Heart left ventricle (tissue), 16 donors: ENCODE measurements around the gene GOLGA3. TPM values are rescaled to one million over a fixed set of nuclear protein-coding genes. Genes with fewer than 3 reads are reported as not detected.
"Not testable (repeated sequence)": the region's sequence is repeated elsewhere in the genome, so short reads cannot be mapped to it uniquely, and the experiment has no call there.

Experiments used
- ATAC-seq, 4 donors: fragments of 200-7000 bp; cut with Tn5 transposase; one replicate each; pipeline ENCODE4 v1.9.1; 2020 to 2022; ENCODE audit warnings: moderate library complexity in 4 of 4, mild to moderate bottlenecking in 3 of 4, moderate number of reproducible peaks in 1 of 4
- DNase-seq, 5 donors: peaks; one replicate each; pipeline ENCODE4 v3.0.0-alpha.2; 2020
- H3K27ac ChIP-seq, 12 donors: fragments of 200-600 bp; sonication (generic) in 4 of 12; one replicate each; pipeline versions ENCODE4 v1.5.0 to v1.8.0; 2016 to 2022; ENCODE audit warnings: mild to moderate bottlenecking in 2 of 12
- H3K27me3 ChIP-seq, 9 donors: fragments of 200-600 bp; sonication (generic) in 2 of 9; one replicate each; pipeline versions ENCODE4 v1.5.1 to v1.8.0; 2016 to 2022; ENCODE audit warnings: mild to moderate bottlenecking in 3 of 9
- H3K36me3 ChIP-seq, 9 donors: fragments of 200-600 bp; sonication (generic) in 2 of 9; one replicate each; pipeline versions ENCODE4 v1.5.0 to v1.8.0; 2018 to 2022; ENCODE audit warnings: mild to moderate bottlenecking in 2 of 9
- H3K4me1 ChIP-seq, 12 donors: fragments of 200-600 bp; sonication (generic) in 4 of 12; one replicate each; pipeline versions ENCODE4 v1.5.0 to v1.8.0; 2016 to 2022; ENCODE audit warnings: mild to moderate bottlenecking in 3 of 12
- H3K4me3 ChIP-seq, 12 donors: fragments of 200-600 bp; sonication (generic) in 4 of 12; one replicate each; pipeline versions ENCODE4 v1.5.0 to v1.8.0; 2017 to 2022; ENCODE audit warnings: mild to moderate bottlenecking in 9 of 12, moderate library complexity in 4 of 12
- H3K9me3 ChIP-seq, 12 donors: fragments of 200-600 bp; sonication (generic) in 4 of 12; one replicate each; pipeline versions ENCODE4 v1.5.0 to v1.8.0; 2016 to 2022; ENCODE audit warnings: mild to moderate bottlenecking in 1 of 12
- POLR2A ChIP-seq, 2 donors: fragments of 450-650 bp; IDR thresholded peaks; one replicate each; pipeline ENCODE4 v1.6.1; 2017; ENCODE audit warnings: antibody characterized with exemption in 2 of 2, mild to moderate bottlenecking in 2 of 2, moderate library complexity in 2 of 2
- WGBS, 4 donors: extraction: QIAGEN DNeasy Blood & Tissue Kit in 2 of 4; methylation state at CpG; one replicate each; pipeline versions ENCODE4 v1.1.5 to v1.1.7; 2013 to 2018; 5-methylcytosine and 5-hydroxymethylcytosine counted together
- intact Hi-C, 10 donors: fragments of 100-400 bp; cut with DNase I; formaldehyde crosslinking; loops; one replicate each; pipeline versions ENCODE4 v1.11.1 to v1.14.2; 2022
- polyA plus RNA-seq, 2 donors: library from polyadenylated mRNA; stranded (reverse); fragments of 200-250 nt; gene quantifications; one replicate each; pipeline ENCODE4 v1.2.3, GENCODE V29; 2013
- total RNA-seq, 9 donors: library from RNA; depleted of rRNA in 2 of 9; stranded (reverse); fragments of >200 nt in 2 of 9; fragmentation: NEBNext Ultra II Directional in 3 of 9; extraction: Animal tissue kit (Norgen Biotek cat#: 25700) in 3 of 9; gene quantifications; one replicate each; pipeline versions ENCODE4 v1.1.0 to v1.2.4, GENCODE V29; 2016 to 2023
- TF ChIP-seq, protein P1 (sequence below), 12 donors: fragments of 200-600 bp; sonication (generic) in 4 of 12; IDR thresholded peaks; one replicate each; pipeline versions ENCODE4 v1.5.0 to v1.8.0; 2018 to 2022; ENCODE audit warnings: antibody characterized with exemption in 12 of 12, mild to moderate bottlenecking in 5 of 12
- donor health status: ischemic (EF 13 %, LVEDD 7.1; RV severe dilation, severe dysfunction).
- donor health status: healthy with polysubstance abuse.
- donor health status: DM: no; HTN: yes; CAD: no.
- donor health status: DM: no; HTN: no; CAD: no.
- donor health status: ischemic (EF 25% LVEDD 6.9; RV normal size, moderate dysfunction).
- donor health status: ischemic (EF 25% LVEDD 5.7; RV mildly dilated, moderate dysfunction).
- donor health status: healthy.
- donor health status: DM: yes; HTN: yes; CAD: no.
- donor health status: ischemic (EF 35%, LVEDD 5.7; RV mildly dilated, moderate dysfunction).
- donor health status: nonischemic (EF 11% LVEDD 7.7; RV severe dilation, severe dysfunction).
- donor health status: DM: yes; HTN: yes; CAD: no.
- donor health status: PGD.
- donor health status: ischemic (EF 29% LVEDD 5.4; RV normal size, mild dysfunction).
- donor health status: nonischemic (EF 23%, LVEDD 6.1; RV moderate dilation, normal function).

The GOLGA3 gene
- total and polyA plus RNA-seq, 11 donors: 12.0 to 46.2 (median 34.3) TPM

DNA sequence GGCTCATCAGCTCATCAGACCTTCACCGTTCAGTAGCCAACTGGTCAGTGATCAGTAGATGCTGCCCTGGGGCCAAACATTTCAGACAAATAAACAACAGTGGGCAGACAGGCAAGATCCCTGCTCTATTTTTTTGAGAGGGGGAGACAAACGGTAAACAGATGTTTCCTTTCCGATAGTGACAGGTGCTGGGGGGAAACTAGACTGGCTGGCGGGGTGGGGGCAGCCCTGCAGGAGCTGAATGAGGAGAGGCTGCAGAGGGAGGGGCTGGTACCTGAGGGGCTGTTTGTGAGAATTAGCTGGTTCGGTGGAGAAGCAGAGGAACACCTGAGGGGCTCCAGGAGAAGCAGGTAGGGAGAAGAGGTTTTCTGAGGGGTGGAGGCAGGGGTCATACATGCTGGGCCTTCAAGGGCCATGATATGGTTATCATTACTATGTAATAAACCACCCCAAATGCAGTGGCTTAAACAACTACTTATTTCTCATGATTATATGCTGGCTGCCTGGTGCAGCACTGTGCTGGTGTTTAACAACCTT is 8.2 kb upstream of the GOLGA3 start:
- Histone ChIP-seq H3K9me3 (no peaks in the 10 kb centered on the region), H3K27me3 (no peaks in the 10 kb centered on the region), H3K4me3 (no peak overlapping the region), H3K4me1 (peaks cover 0 to 7% (median 0%) of the 10 kb centered on the region in 12 donors), H3K27ac (peak overlapping the region in 1 of 12 donors; percentile 56), H3K36me3 (peaks cover 0 to 56% (median 37%) of the 10 kb centered on the region in 9 donors)
- DNase-seq (no peak), ATAC-seq (no peak)
- WGBS, 4 donors: 66 to 78% (median 68%) methylated on average over 5 of the region's 5 CpGs
- intact Hi-C loops: no loop called here
- TF ChIP-seq, protein P1, sequence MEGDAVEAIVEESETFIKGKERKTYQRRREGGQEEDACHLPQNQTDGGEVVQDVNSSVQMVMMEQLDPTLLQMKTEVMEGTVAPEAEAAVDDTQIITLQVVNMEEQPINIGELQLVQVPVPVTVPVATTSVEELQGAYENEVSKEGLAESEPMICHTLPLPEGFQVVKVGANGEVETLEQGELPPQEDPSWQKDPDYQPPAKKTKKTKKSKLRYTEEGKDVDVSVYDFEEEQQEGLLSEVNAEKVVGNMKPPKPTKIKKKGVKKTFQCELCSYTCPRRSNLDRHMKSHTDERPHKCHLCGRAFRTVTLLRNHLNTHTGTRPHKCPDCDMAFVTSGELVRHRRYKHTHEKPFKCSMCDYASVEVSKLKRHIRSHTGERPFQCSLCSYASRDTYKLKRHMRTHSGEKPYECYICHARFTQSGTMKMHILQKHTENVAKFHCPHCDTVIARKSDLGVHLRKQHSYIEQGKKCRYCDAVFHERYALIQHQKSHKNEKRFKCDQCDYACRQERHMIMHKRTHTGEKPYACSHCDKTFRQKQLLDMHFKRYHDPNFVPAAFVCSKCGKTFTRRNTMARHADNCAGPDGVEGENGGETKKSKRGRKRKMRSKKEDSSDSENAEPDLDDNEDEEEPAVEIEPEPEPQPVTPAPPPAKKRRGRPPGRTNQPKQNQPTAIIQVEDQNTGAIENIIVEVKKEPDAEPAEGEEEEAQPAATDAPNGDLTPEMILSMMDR (IDR thresholded peaks at IDR 0.05): no peak
- TF ChIP-seq POLR2A (IDR thresholded peaks at IDR 0.05): no peak

DNA sequence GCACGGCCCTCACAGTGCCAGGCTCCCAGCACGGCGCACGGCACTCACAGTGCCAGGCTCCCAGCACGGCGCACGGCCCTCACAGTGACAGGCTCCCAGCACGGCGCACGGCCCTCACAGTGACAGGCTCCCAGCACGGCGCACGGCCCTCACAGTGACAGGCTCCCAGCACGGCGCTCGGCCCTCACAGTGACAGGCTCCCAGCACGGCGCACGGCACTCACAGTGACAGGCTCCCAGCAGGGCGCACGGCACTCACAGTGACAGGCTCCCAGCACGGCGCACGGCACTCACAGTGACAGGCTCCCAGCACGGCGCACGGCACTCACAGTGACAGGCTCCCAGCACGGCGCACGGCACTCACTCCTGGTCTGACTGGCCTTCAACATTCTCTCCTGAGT is 7.6 kb upstream of the GOLGA3 start:
- not testable (repeated sequence) for H3K27ac ChIP-seq

DNA sequence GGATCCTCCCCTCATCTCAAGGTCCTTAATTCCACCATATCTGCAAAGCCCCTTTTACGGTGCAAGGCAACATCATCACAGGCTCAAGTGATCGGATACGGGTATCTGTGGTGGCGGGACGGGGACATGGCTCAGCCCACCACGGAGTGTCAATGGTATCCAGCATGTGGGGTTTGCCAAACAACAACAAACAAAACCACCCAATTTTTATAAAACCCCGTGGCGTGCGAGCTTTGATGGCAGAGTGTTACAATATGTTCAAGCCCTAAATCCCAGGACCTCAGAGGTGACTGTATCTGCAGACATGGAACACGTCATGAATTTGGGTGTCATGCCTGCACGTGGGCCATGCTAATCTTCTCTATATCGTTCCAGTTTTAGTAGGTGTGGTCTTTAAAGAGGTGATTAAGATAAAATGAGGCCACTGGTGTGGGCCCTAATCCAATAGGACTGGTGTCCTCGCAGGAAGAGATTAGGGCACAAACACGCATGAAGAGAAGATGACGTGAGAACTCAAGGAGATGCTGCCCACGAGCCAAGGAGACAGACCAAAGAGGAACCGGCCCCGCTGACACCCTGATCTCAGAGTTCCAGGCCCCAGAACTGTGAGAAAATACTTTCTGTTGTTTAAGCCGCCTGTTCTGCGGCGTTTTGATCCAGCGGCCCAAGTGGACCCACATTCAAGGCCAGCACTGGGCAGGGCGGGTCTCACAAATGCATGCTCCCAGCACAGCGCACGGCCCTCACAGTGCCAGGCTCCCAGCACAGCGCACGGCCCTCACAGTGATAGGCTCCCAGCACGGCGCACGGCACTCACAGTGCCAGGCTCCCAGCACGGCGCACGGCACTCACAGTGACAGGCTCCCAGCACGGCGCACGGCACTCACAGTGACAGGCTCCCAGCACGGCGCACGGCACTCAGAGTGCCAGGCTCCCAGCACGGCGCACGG is 6.7 kb upstream of the GOLGA3 start:
- peaks cover 0 to 7% (median 0%) of the 10 kb centered on the region in 12 donors for H3K4me1 ChIP-seq
- intact Hi-C loops: no loop called here
- H3K9me3 ChIP-seq: no peaks in the 10 kb centered on the region
- TF ChIP-seq, protein P1 (IDR thresholded peaks at IDR 0.05): no peak
- TF ChIP-seq POLR2A (IDR thresholded peaks at IDR 0.05): no peak
- no peak overlapping the region for H3K4me3 ChIP-seq
- no peaks in the 10 kb centered on the region for H3K27me3 ChIP-seq
- ATAC-seq: no peak
- peaks cover 0 to 41% (median 21%) of the 10 kb centered on the region in 9 donors for H3K36me3 ChIP-seq
- H3K27ac ChIP-seq: no peak overlapping the region
- DNase-seq: no peak
- WGBS, 4 donors: 89 to 95% (median 92%) methylated on average over 32 to 42 of the region's 42 CpGs

More for the DNA sequence above, 7.6 kb upstream of the GOLGA3 start:
- H3K27me3 ChIP-seq, H3K4me3 ChIP-seq, intact Hi-C loops, H3K9me3 ChIP-seq, DNase-seq, ATAC-seq, H3K4me1 ChIP-seq: not testable (repeated sequence)
- peaks cover 0 to 50% (median 30%) of the 10 kb centered on the region in 9 donors for H3K36me3 ChIP-seq
- WGBS, 4 donors: 81 to 91% (median 86%) methylated on average over 9 to 30 of the region's 30 CpGs

DNA sequence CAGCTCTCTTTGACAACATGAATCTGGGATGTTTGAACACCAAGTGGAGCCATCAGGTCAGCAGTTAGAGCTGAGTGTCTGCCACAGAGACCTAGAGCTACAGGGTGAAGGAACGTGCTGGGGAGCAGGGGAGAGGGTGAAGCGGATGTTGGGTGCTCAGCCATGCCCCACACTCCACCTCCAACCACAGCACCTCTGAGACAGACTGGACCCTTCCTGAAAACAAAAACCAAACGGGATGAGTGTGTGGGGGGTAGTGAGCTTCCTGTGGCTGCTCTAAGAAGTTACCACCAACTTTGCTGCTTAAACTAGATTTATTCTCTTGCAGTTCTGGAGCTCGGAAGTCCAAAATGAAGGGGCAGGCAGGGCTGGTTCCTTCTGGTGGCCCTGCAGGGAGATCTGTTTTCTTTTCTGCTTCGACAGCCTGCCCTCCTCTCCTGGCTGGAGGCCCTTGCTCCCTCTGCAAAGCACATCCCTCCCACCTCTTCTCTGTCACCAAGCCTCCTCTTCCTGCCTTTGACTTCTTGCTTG is 5.6 kb upstream of the GOLGA3 start:
- TF ChIP-seq POLR2A (IDR thresholded peaks at IDR 0.05): no peak

DNA sequence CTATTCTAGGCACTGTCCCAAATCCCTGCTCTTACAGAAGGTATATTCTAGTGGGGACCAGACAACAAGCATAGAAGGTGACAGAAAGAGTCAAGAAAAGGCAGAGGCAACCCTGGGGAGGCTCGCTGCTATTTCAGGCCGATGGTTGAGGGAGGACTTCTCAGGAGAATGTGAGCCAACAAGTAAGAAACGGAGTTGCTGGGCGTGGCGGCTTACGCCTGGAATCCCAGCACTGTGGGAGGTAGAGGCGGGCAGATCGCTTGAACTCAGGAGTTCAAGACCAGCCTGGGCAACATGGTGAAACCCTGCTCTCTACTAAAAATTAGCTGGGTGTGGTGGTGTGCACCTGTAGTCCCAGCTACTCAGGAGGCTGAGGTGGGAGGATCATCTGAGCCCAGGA is 4.7 kb upstream of the GOLGA3 start:
- peaks cover 0 to 30% (median 10%) of the 10 kb centered on the region in 9 donors for H3K36me3 ChIP-seq
- no peaks in the 10 kb centered on the region for H3K27me3 ChIP-seq
- DNase-seq (no peak), ATAC-seq (no peak)
- no peak overlapping the region for H3K4me3 ChIP-seq
- H3K4me1 ChIP-seq: peaks cover 0 to 12% (median 2%) of the 10 kb centered on the region in 12 donors
- intact Hi-C loops: no loop called here
- no peak overlapping the region for H3K27ac ChIP-seq
- TF ChIP-seq, protein P1 (IDR thresholded peaks at IDR 0.05): no peak
- no peak for TF ChIP-seq POLR2A (IDR thresholded peaks at IDR 0.05)
- 91 to 96% (median 94%) methylated on average over 8 of the region's 8 CpGs for WGBS, 4 donors
- no peaks in the 10 kb centered on the region for H3K9me3 ChIP-seq

More for the DNA sequence above, 5.6 kb upstream of the GOLGA3 start:
- Histone ChIP-seq H3K27me3 (no peaks in the 10 kb centered on the region), H3K27ac (no peak overlapping the region), H3K9me3 (no peaks in the 10 kb centered on the region), H3K36me3 (peaks cover 0 to 36% (median 16%) of the 10 kb centered on the region in 9 donors), H3K4me3 (no peak overlapping the region), H3K4me1 (peaks cover 0 to 11% (median 2%) of the 10 kb centered on the region in 12 donors)
- no peak for ATAC-seq
- 67 to 80% (median 76%) methylated on average over 5 of the region's 5 CpGs for WGBS, 4 donors
- intact Hi-C loops: no loop called here
- DNase-seq: no peak
